ENCODE data around the gene GPRIN1.
"Not testable (repeated sequence)": the region's sequence is repeated elsewhere in the genome, so short reads cannot be mapped to it uniquely, and the experiment has no call there.

Gene GPRIN1

DNA sequence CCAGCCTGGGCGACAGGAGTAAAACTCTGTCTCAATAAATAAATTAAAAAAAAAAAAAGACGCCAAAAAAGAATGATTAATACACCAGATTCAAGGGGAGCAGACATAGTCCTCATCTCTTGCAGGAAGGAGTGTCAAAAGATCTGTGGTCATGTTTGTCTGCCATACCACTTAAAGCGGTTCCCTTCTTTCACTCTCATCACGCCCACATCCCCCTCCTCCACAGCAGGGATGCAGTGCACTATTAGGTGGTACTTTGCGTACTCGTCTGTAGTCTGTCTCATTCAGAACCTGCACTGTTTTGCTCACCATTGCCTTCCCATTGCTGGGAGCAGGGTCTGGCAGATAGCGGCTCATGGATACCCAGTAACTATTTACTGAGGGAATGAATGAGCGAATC is 49.6 kb downstream of the GPRIN1 start:
- no peak overlapping the region for H3K4me3 ChIP-seq (ENCODE audit: low read depth in 1 of 2, low read length in 2 of 2)
- no peaks in the 10 kb centered on the region for H3K9me3 ChIP-seq (ENCODE audit: control insufficient read depth in 1 of 2, low read length in 2 of 2)
- H3K27me3 ChIP-seq (ENCODE audit: low read depth, low read length), result no peaks in the 10 kb centered on the region
- H3K36me3 ChIP-seq (ENCODE audit: control insufficient read depth in 1 of 2, insufficient read depth in 2 of 2, low read length in 2 of 2), result no peaks in the 10 kb centered on the region
- no peak overlapping the region for H3K27ac ChIP-seq (ENCODE audit: low read length)
- H3K4me1 ChIP-seq (ENCODE audit: control insufficient read depth in 1 of 2, insufficient read depth in 2 of 2, low read length in 2 of 2), result no peaks in the 10 kb centered on the region

GRCh38 chr5:176559683-176560082 is 50.3 kb downstream of the GPRIN1 start:
- H3K4me3 ChIP-seq (ENCODE audit: low read depth in 1 of 2, low read length in 2 of 2), result no peak overlapping the region
- H3K9me3 ChIP-seq (ENCODE audit: control insufficient read depth in 1 of 2, low read length in 2 of 2), result no peaks in the 10 kb centered on the region
- no peak overlapping the region for H3K27ac ChIP-seq (ENCODE audit: low read length)
- H3K36me3 ChIP-seq (ENCODE audit: control insufficient read depth in 1 of 2, insufficient read depth in 2 of 2, low read length in 2 of 2), result no peaks in the 10 kb centered on the region
- no peaks in the 10 kb centered on the region for H3K4me1 ChIP-seq (ENCODE audit: control insufficient read depth in 1 of 2, insufficient read depth in 2 of 2, low read length in 2 of 2)
- H3K27me3 ChIP-seq (ENCODE audit: low read depth, low read length), result no peaks in the 10 kb centered on the region

DNA sequence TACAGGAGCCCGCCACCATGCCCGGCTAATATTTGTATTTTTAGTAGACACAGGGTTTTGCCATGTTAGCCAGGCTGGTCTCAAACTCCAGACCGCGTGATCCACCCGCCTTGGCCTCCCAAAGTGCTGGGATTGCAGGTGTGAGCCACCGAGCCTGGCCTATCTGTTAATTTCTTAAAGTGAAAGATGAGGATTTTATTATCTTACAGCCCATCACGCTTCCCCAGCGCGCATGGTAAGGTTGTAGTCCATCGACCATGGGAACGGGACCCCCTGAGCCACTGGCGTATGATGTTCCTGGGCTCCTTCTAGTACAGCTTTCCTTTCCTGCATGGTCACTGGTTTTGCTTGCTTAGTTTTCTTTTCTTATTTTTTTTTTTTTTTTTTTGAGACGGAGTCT is 52.1 kb downstream of the GPRIN1 start:
- Histone ChIP-seq H3K27me3 (ENCODE audit: low read depth, low read length) (peaks cover under 1% of the 10 kb centered on the region), H3K4me1 (ENCODE audit: control insufficient read depth in 1 of 2, insufficient read depth in 2 of 2, low read length in 2 of 2) (no peaks in the 10 kb centered on the region), H3K36me3 (ENCODE audit: control insufficient read depth in 1 of 2, insufficient read depth in 2 of 2, low read length in 2 of 2) (no peaks in the 10 kb centered on the region), H3K27ac (ENCODE audit: low read length) (no peak overlapping the region), H3K9me3 (ENCODE audit: control insufficient read depth in 1 of 2, low read length in 2 of 2) (no peaks in the 10 kb centered on the region), H3K4me3 (ENCODE audit: low read depth in 1 of 2, low read length in 2 of 2) (no peak overlapping the region)

- Histone ChIP-seq H3K4me1 (ENCODE audit: control insufficient read depth in 1 of 2, insufficient read depth in 2 of 2, low read length in 2 of 2) (no peaks in the 10 kb centered on the region), H3K27ac (ENCODE audit: low read length) (no peak overlapping the region), H3K36me3 (ENCODE audit: control insufficient read depth in 1 of 2, insufficient read depth in 2 of 2, low read length in 2 of 2) (no peaks in the 10 kb centered on the region), H3K4me3 (ENCODE audit: low read depth in 1 of 2, low read length in 2 of 2) (no peak overlapping the region), H3K9me3 (ENCODE audit: control insufficient read depth in 1 of 2, low read length in 2 of 2) (no peaks in the 10 kb centered on the region), H3K27me3 (ENCODE audit: low read depth, low read length) (peaks cover 3% of the 10 kb centered on the region)
Measured at GRCh38 chr5:176553260-176554085, 56.5 kb downstream of the GPRIN1 start.

DNA sequence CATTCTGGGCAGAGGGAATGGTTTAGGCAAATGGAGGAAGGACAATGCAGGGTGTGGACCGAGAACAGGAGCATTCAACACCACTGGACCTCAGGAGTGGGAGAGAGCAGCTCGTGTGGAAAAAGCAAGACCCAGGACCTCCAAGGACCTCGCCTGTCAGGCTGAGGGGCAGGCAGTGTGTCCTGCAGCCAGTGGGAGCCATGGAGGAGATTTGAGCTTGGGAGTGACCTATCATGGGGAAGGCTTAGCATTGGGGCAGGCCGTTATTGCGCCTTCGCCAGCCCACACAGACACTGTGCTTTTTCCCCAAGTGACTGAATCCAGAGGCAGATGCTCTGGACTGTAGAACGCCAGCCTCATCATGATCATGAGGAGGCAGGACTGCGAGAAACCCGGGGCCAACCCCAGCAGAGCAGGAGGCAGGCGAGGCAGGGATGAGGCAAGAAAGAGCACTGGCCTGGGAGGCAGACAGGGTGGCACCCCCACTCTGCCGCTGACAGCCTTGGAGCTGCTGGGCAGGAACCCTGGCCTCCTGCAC is 57.6 kb downstream of the GPRIN1 start:
- Histone ChIP-seq H3K4me3 (ENCODE audit: low read depth in 1 of 2, low read length in 2 of 2) (no peak overlapping the region), H3K36me3 (ENCODE audit: control insufficient read depth in 1 of 2, insufficient read depth in 2 of 2, low read length in 2 of 2) (no peaks in the 10 kb centered on the region), H3K4me1 (ENCODE audit: control insufficient read depth in 1 of 2, insufficient read depth in 2 of 2, low read length in 2 of 2) (no peaks in the 10 kb centered on the region), H3K27me3 (ENCODE audit: low read depth, low read length) (peaks cover 3% of the 10 kb centered on the region), H3K27ac (ENCODE audit: low read length) (no peak overlapping the region), H3K9me3 (ENCODE audit: control insufficient read depth in 1 of 2, low read length in 2 of 2) (no peaks in the 10 kb centered on the region)

DNA sequence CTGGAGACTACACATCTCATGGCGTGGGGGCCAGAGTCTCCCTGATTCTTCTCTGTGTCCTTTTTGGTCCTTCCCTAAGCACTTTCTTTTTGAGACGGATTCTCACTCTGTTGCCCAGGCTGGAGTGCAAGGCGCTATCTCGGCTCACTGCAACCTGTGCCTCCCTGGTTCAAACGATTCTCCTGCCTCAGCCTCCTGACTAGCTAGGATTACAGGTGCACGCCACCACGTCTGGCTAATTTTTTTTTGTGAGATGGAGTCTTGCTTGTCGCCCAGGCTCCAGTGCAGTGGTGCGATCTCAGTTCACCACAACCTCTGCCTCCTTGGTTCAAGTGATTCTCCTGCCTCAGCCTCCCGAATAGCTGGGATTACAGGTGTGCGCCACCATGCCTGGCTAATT is 59.0 kb downstream of the GPRIN1 start:
- not testable (repeated sequence) for H3K27me3 ChIP-seq (ENCODE audit: low read depth, low read length); H3K9me3 ChIP-seq (ENCODE audit: control insufficient read depth in 1 of 2, low read length in 2 of 2); H3K36me3 ChIP-seq (ENCODE audit: control insufficient read depth in 1 of 2, insufficient read depth in 2 of 2, low read length in 2 of 2); H3K4me1 ChIP-seq (ENCODE audit: control insufficient read depth in 1 of 2, insufficient read depth in 2 of 2, low read length in 2 of 2)
- Histone ChIP-seq H3K27ac (ENCODE audit: low read length) (peak overlapping the region; percentile 69), H3K4me3 (ENCODE audit: low read depth in 1 of 2, low read length in 2 of 2) (peak overlapping the region in 1 of 2 donors; percentile 42)

DNA sequence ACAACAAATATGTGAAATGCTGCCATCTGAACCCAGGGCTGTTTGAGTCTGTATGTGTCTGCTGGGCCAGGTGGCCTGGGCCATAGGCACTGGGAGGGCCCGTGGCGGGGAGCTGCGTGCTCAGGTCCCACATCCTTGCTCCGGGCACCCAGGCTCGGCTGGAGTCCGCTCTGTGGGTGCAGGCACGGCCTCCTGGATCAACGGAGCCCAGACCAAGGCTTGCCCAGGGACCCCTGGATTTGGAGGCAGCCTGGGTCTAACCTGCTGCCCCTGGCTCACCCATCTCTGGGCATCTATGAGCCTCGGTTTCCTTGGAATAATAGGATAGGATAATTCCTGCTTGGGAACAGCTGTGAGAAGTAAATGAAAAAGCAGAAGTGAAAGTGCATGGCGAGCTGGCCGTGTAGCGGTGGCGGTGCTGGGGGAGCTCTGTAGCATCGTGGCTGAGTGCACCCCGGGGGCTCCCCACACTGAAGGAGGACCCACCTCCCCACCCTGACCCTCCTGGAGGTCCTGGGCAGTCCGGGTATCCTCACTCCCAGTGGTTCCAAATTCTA is 59.6 kb downstream of the GPRIN1 start:
- Histone ChIP-seq H3K27ac (ENCODE audit: low read length) (peak overlapping the region; percentile 69), H3K4me1 (ENCODE audit: control insufficient read depth in 1 of 2, insufficient read depth in 2 of 2, low read length in 2 of 2) (no peaks in the 10 kb centered on the region), H3K27me3 (ENCODE audit: low read depth, low read length) (peaks cover 3% of the 10 kb centered on the region), H3K9me3 (ENCODE audit: control insufficient read depth in 1 of 2, low read length in 2 of 2) (no peaks in the 10 kb centered on the region), H3K4me3 (ENCODE audit: low read depth in 1 of 2, low read length in 2 of 2) (peak overlapping the region in 1 of 2 donors; percentile 42), H3K36me3 (ENCODE audit: control insufficient read depth in 1 of 2, insufficient read depth in 2 of 2, low read length in 2 of 2) (no peaks in the 10 kb centered on the region)

GRCh38 chr5:176549871-176550270 is 60.1 kb downstream of the GPRIN1 start:
- H3K36me3 ChIP-seq (ENCODE audit: control insufficient read depth in 1 of 2, insufficient read depth in 2 of 2, low read length in 2 of 2), result no peaks in the 10 kb centered on the region
- H3K4me3 ChIP-seq (ENCODE audit: low read depth in 1 of 2, low read length in 2 of 2), result peak overlapping the region in 1 of 2 donors; percentile 42
- H3K27ac ChIP-seq (ENCODE audit: low read length), result peak overlapping the region; percentile 69
- H3K9me3 ChIP-seq (ENCODE audit: control insufficient read depth in 1 of 2, low read length in 2 of 2), result no peaks in the 10 kb centered on the region
- peaks cover 3% of the 10 kb centered on the region for H3K27me3 ChIP-seq (ENCODE audit: low read depth, low read length)
- peaks cover 0 to under 1% of the 10 kb centered on the region in 2 donors for H3K4me1 ChIP-seq (ENCODE audit: control insufficient read depth in 1 of 2, insufficient read depth in 2 of 2, low read length in 2 of 2)

DNA sequence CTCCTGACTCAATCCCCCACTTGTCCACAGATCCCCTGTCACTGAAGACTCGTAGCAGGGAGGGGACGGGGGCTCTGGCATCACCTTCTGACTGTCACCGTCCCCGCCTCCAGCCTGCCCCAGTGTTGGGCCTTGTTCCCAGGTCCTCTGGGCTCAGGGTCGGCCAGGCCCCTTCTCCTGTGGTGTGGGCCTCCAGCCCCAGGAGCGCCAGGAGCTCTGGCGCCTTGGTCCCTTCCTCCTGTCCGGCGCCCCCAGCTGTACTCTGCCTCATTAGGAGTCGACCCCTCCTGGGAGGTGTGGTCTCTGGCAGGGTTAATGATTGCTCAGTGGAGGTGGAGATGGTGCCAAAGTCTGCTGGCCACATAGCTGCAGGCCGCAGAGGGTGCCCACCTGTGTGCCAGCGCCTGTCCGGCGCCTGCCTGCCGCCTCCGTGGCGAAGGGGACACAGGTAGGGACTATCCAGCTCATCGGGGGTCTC is 61.0 kb downstream of the GPRIN1 start, which contains the start of gene CDHR2:
CDHR2 (plus strand) TSS at position 376 of the 478 bp plus-strand sequence. CDS start 16,011 bp downstream, outside the sequence.
- Histone ChIP-seq H3K27ac (ENCODE audit: low read length) (peak within 1 kb of the TSS; percentile 77), H3K36me3 (ENCODE audit: control insufficient read depth in 1 of 2, insufficient read depth in 2 of 2, low read length in 2 of 2) (no peaks in the 10 kb centered on the region), H3K4me1 (ENCODE audit: control insufficient read depth in 1 of 2, insufficient read depth in 2 of 2, low read length in 2 of 2) (peaks cover 0 to 7% of the 10 kb centered on the region in 2 donors), H3K4me3 (ENCODE audit: low read depth in 1 of 2, low read length in 2 of 2) (peak within 1 kb of the TSS in 1 of 2 donors; percentile 42), H3K9me3 (ENCODE audit: control insufficient read depth in 1 of 2, low read length in 2 of 2) (no peaks in the 10 kb centered on the region), H3K27me3 (ENCODE audit: low read depth, low read length) (peaks cover 3% of the 10 kb centered on the region)

DNA sequence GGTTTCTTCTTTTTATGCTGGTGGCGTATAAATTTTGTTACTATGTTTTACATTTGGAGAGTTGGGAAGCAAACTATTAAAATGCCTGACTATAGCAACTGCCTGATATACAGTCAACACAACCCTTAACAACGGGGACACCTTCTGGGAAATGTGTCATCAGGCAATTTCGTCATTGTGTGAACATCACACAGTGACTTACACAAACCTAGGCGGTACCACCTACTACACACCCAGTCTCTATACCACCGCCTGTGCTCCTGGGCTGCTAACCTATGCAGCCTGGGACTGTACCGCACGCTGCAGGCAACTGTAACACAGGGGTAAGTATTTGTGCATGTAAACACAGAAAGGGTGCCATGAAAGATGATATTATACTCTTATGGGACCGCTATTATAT is 62.2 kb downstream of the GPRIN1 start:
- H3K4me1 ChIP-seq (ENCODE audit: control insufficient read depth in 1 of 2, insufficient read depth in 2 of 2, low read length in 2 of 2), result peaks cover 0 to 9% of the 10 kb centered on the region in 2 donors
- H3K9me3 ChIP-seq (ENCODE audit: control insufficient read depth in 1 of 2, low read length in 2 of 2), result no peaks in the 10 kb centered on the region
- H3K36me3 ChIP-seq (ENCODE audit: control insufficient read depth in 1 of 2, insufficient read depth in 2 of 2, low read length in 2 of 2), result no peaks in the 10 kb centered on the region
- no peak overlapping the region for H3K4me3 ChIP-seq (ENCODE audit: low read depth in 1 of 2, low read length in 2 of 2)
- peaks cover 2% of the 10 kb centered on the region for H3K27me3 ChIP-seq (ENCODE audit: low read depth, low read length)
- peak overlapping the region; percentile 83 for H3K27ac ChIP-seq (ENCODE audit: low read length)
